Measurements from ENCODE around the gene TSPEAR. TPM values are rescaled to one million over a fixed set of nuclear protein-coding genes. Genes with fewer than 3 reads are reported as not detected.

TSPEAR gene
- total RNA-seq, 2 donors from 2014 or later = 1.5 to 6.0 TPM

DNA sequence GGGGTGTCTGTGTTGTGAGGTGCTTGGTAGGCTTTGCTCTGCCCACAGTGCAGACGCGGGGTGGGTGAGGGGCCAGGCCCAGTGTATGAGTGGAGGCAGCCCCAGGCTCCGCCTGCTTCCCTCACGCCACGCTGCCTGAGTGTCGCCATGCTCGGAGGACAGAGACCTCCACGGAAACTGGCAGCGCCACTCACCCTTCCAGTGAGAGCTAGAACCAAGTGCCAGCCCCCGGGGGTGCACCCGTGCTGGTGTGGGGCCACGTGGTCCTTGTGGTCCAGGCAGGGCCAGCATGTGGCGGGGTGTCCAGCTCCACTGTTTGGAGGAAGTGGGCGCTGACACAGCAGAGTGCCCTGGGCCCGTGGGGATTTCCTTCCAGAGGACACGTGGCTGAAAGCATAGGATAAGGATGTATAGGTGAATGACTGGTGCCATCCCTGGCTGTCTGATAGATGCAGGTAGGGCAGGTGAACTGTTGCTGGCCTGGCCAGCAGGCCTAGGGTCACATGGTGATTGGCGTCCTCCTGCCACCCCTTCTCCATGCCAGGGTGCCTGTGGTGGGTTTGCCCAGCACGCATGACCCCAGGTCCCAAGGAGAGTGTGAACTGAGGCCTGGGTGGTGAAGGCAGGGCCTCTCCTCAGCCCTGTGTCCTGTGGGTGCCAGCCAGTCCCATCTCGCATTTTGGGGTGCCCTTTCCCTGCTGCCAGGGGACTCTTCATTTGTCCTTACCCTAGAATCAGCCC, 252.2 kb downstream of the TSPEAR start:
- no peak overlapping the region for H3K27ac Mint-ChIP-seq
- H3K9me3 ChIP-seq (ENCODE audit: control insufficient read depth, low read length) = peaks cover 3% of the 10 kb centered on the region
- 93 to 96% methylated on average over 13 to 19 of the region's 19 CpGs for WGBS, 2 experiments (ENCODE audit: insufficient coverage in 1 of 2, insufficient read length in 1 of 2)
- peaks cover 5% of the 10 kb centered on the region for H3K27me3 Mint-ChIP-seq (ENCODE audit: insufficient read depth)
- H3K4me1 Mint-ChIP-seq = peaks cover 9% of the 10 kb centered on the region
- H3K27me3 ChIP-seq (ENCODE audit: control insufficient read depth, insufficient read depth, low read length, poor library complexity, severe bottlenecking) = no peaks in the 10 kb centered on the region
- H3K36me3 ChIP-seq (ENCODE audit: control insufficient read depth, insufficient read depth, low read length) = peaks cover 56% of the 10 kb centered on the region
- H3K9ac ChIP-seq (ENCODE audit: extremely low read depth, low read length, poor library complexity, severe bottlenecking) = no peak overlapping the region
- DNase-seq = no peak
- TF ChIP-seq, protein P1, sequence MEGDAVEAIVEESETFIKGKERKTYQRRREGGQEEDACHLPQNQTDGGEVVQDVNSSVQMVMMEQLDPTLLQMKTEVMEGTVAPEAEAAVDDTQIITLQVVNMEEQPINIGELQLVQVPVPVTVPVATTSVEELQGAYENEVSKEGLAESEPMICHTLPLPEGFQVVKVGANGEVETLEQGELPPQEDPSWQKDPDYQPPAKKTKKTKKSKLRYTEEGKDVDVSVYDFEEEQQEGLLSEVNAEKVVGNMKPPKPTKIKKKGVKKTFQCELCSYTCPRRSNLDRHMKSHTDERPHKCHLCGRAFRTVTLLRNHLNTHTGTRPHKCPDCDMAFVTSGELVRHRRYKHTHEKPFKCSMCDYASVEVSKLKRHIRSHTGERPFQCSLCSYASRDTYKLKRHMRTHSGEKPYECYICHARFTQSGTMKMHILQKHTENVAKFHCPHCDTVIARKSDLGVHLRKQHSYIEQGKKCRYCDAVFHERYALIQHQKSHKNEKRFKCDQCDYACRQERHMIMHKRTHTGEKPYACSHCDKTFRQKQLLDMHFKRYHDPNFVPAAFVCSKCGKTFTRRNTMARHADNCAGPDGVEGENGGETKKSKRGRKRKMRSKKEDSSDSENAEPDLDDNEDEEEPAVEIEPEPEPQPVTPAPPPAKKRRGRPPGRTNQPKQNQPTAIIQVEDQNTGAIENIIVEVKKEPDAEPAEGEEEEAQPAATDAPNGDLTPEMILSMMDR (conservative IDR thresholded peaks at IDR 0.05) = no peak
- peaks cover 15% of the 10 kb centered on the region for H3K4me1 ChIP-seq (ENCODE audit: control insufficient read depth, insufficient read depth, low read length)
- H3K9me3 Mint-ChIP-seq = no peaks in the 10 kb centered on the region
- H3K4me3 Mint-ChIP-seq = no peak overlapping the region
- H3K36me3 Mint-ChIP-seq (ENCODE audit: low read depth) = peaks cover 11% of the 10 kb centered on the region
- no peak overlapping the region for H3K27ac ChIP-seq (ENCODE audit: low read depth, low read length)
- H3K4me3 ChIP-seq (ENCODE audit: low read length) = peak overlapping the region; percentile 86

DNA sequence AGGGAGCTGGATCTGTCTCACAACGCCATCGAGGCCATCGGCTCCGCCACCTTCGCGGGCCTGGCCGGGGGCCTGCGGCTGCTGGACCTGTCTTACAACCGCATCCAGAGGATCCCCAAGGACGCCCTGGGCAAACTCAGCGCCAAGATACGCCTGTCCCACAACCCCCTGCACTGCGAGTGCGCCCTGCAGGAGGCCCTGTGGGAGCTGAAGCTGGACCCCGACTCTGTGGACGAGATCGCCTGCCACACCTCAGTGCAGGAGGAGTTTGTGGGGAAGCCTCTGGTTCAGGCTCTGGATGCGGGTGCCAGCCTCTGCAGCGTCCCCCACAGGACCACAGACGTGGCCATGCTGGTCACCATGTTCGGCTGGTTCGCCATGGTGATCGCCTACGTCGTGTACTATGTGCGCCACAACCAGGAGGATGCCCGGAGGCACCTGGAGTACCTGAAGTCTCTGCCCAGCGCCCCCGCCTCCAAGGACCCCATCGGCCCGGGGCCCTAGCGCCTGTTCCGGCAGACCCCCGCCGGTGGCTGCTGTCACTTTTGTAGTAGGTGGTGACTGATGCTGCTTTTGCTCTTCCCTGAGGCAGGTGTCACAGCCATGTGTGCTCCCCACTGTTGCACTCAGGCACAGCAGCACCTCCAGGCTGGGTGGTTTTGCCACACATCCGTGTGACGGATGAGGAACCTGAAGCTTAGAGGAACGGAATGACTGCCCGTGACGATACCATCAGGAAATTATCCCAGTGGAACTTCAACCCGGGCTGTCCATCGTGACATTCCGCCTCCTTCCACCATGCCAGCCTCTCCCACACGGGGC, 254.2 kb downstream of the TSPEAR start:
- H3K36me3 ChIP-seq (ENCODE audit: control insufficient read depth, insufficient read depth, low read length) = peaks cover 58% of the 10 kb centered on the region
- Mint-ChIP-seq H3K27ac (no peak overlapping the region), H3K4me1 (peaks cover 2% of the 10 kb centered on the region), H3K36me3 (ENCODE audit: low read depth) (peaks cover 11% of the 10 kb centered on the region), H3K9me3 (peaks cover 3% of the 10 kb centered on the region), H3K4me3 (peak overlapping the region; percentile 67), H3K27me3 (ENCODE audit: insufficient read depth) (peaks cover 13% of the 10 kb centered on the region)
- no peak overlapping the region for H3K27ac ChIP-seq (ENCODE audit: low read depth, low read length)
- no peak for DNase-seq
- H3K4me1 ChIP-seq (ENCODE audit: control insufficient read depth, insufficient read depth, low read length) = peaks cover 15% of the 10 kb centered on the region
- WGBS, 2 experiments (ENCODE audit: insufficient coverage in 1 of 2, insufficient read length in 1 of 2) = 95 to 98% methylated on average over 38 to 44 of the region's 44 CpGs
- H3K9ac ChIP-seq (ENCODE audit: extremely low read depth, low read length, poor library complexity, severe bottlenecking) = no peak overlapping the region
- no peaks in the 10 kb centered on the region for H3K27me3 ChIP-seq (ENCODE audit: control insufficient read depth, insufficient read depth, low read length, poor library complexity, severe bottlenecking)
- peaks cover 23% of the 10 kb centered on the region for H3K9me3 ChIP-seq (ENCODE audit: control insufficient read depth, low read length)
- H3K4me3 ChIP-seq (ENCODE audit: low read length) = peak overlapping the region; percentile 86
- TF ChIP-seq, protein P1 (conservative IDR thresholded peaks at IDR 0.05) = no peak

DNA sequence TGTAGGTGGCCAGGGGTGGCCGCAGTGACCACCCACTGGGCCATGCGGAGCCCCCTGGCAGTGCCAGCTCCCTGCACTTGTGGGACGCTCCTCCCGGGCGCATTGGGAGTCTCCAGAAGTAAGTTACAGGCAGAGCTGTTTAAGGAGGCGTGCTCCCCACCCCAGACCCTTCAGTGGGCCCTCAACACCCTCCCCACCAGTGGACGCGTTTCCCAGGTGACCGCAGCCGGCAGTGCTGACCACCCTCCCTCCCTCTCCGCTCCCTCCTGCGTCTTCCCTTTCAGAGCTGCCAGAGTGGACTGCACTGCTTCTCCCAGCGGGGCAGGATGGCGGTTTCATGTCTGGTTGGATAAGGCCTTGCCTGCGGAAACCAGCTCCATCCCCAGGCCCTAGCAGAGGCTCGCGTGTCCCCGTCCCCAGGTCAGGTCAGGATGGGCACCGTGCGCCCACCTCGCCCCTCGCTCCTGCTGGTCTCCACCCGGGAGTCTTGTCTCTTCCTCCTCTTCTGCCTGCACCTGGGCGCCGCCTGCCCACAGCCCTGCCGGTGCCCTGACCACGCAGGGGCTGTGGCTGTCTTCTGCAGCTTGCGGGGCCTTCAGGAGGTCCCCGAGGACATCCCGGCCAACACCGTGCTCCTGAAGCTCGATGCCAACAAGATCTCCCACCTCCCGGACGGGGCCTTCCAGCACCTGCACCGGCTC, 255.0 kb downstream of the TSPEAR start:
- peaks cover 2% of the 10 kb centered on the region for H3K4me1 Mint-ChIP-seq
- Histone ChIP-seq H3K4me1 (ENCODE audit: control insufficient read depth, insufficient read depth, low read length) (peaks cover 15% of the 10 kb centered on the region), H3K36me3 (ENCODE audit: control insufficient read depth, insufficient read depth, low read length) (peaks cover 54% of the 10 kb centered on the region), H3K27me3 (ENCODE audit: control insufficient read depth, insufficient read depth, low read length, poor library complexity, severe bottlenecking) (no peaks in the 10 kb centered on the region), H3K4me3 (ENCODE audit: low read length) (peak overlapping the region; percentile 86), H3K27ac (ENCODE audit: low read depth, low read length) (no peak overlapping the region), H3K9me3 (ENCODE audit: control insufficient read depth, low read length) (peaks cover 28% of the 10 kb centered on the region), H3K9ac (ENCODE audit: extremely low read depth, low read length, poor library complexity, severe bottlenecking) (peak overlapping the region; percentile 69)
- H3K9me3 Mint-ChIP-seq = peaks cover 5% of the 10 kb centered on the region
- no peak overlapping the region for H3K27ac Mint-ChIP-seq
- H3K4me3 Mint-ChIP-seq = peak overlapping the region; percentile 67
- H3K36me3 Mint-ChIP-seq (ENCODE audit: low read depth) = peaks cover 11% of the 10 kb centered on the region
- peaks cover 17% of the 10 kb centered on the region for H3K27me3 Mint-ChIP-seq (ENCODE audit: insufficient read depth)
- TF ChIP-seq, protein P1 (conservative IDR thresholded peaks at IDR 0.05) = no peak
- DNase-seq = no peak
- WGBS, 2 experiments (ENCODE audit: insufficient coverage in 1 of 2, insufficient read length in 1 of 2) = 88 to 95% methylated on average over 14 to 35 of the region's 35 CpGs

All from endodermal cell (in vitro differentiated cells).